DOHH2 (cell line): ENCODE data around the gene ZNF780B.

Experiments used
- H3F3A ChIP-seq: fragments of 200-600 bp; sonication (generic), shearing (Covaris generic); 2 replicates; pipeline ENCODE4 v1.6.0; 2016; ENCODE audit warnings: antibody characterized with exemption, mild to moderate bottlenecking; ENCODE audit not compliant: control insufficient read depth, insufficient read depth
- H3K27ac ChIP-seq: fragments of 200-600 bp; sonication (generic); 2 replicates; pipeline ENCODE4 v1.5.1; 2014; ENCODE audit warnings: low read depth, mild to moderate bottlenecking, low read length, moderate library complexity
- H3K27me3 ChIP-seq: fragments of 200-600 bp; sonication (generic); 2 replicates; pipeline ENCODE4 v1.6.1; 2014; ENCODE audit warnings: mild to moderate bottlenecking, low read length, mixed read lengths; ENCODE audit not compliant: control insufficient read depth
- H3K36me3 ChIP-seq: fragments of 200-600 bp; sonication (generic); 2 replicates; pipeline ENCODE4 v1.6.1; 2014; ENCODE audit warnings: mild to moderate bottlenecking, low read length, moderate library complexity, mixed read lengths; ENCODE audit not compliant: control insufficient read depth
- H3K4me1 ChIP-seq: fragments of 200-600 bp; sonication (generic); 2 replicates; pipeline ENCODE4 v1.6.1; 2014; ENCODE audit warnings: mild to moderate bottlenecking, low read length, mixed read lengths; ENCODE audit not compliant: control insufficient read depth
- H3K4me2 ChIP-seq: fragments of 200-600 bp; sonication (generic); 2 replicates; pipeline ENCODE4 v1.6.0; 2014; ENCODE audit warnings: mild to moderate bottlenecking, low read length, moderate library complexity
- H3K4me3 ChIP-seq: fragments of 200-600 bp; sonication (generic); 2 replicates; pipeline ENCODE4 v1.5.1; 2014; ENCODE audit warnings: mild to moderate bottlenecking, low read length, mixed read lengths
- H3K79me2 ChIP-seq: fragments of 200-600 bp; sonication (generic); 2 replicates; pipeline ENCODE4 v1.6.1; 2014; ENCODE audit warnings: mild to moderate bottlenecking, low read length, mixed read lengths; ENCODE audit not compliant: control insufficient read depth
- H3K9me2 ChIP-seq: fragments of 200-600 bp; sonication (generic); replicated peaks from 2 replicates; pipeline ENCODE4 v1.6.1; 2014; ENCODE audit warnings: mild to moderate bottlenecking, low read length, mixed read lengths; ENCODE audit not compliant: control insufficient read depth
- H3K9me3 ChIP-seq: fragments of 200-600 bp; sonication (generic); 2 replicates; pipeline ENCODE4 v1.6.1; 2014; ENCODE audit warnings: antibody characterized with exemption, low read length, mixed read lengths; ENCODE audit not compliant: control insufficient read depth, insufficient read depth
- H4K20me1 ChIP-seq: fragments of 200-600 bp; sonication (generic); 2 replicates; pipeline ENCODE4 v1.6.0; 2014; ENCODE audit warnings: low read depth, mild to moderate bottlenecking, antibody characterized with exemption, low read length, moderate library complexity; ENCODE audit not compliant: control insufficient read depth, insufficient read depth
- EZH2phosphoT487 ChIP-seq: fragments of 200-600 bp; sonication (generic); IDR thresholded peaks from 2 replicates; pipeline ENCODE4 v1.6.1; 2017; ENCODE audit warnings: borderline replicate concordance, mild to moderate bottlenecking, antibody characterized with exemption, low read length, moderate library complexity, mixed read lengths
- TF ChIP-seq, protein P1 (sequence below): fragments of 200-600 bp; sonication (generic); IDR thresholded peaks from one replicate; pipeline ENCODE4 v1.5.1; 2014; ENCODE audit warnings: antibody characterized with exemption, mild to moderate bottlenecking, low read depth, low read length; ENCODE audit not compliant: poor library complexity, severe bottlenecking

ZNF780B gene

DNA sequence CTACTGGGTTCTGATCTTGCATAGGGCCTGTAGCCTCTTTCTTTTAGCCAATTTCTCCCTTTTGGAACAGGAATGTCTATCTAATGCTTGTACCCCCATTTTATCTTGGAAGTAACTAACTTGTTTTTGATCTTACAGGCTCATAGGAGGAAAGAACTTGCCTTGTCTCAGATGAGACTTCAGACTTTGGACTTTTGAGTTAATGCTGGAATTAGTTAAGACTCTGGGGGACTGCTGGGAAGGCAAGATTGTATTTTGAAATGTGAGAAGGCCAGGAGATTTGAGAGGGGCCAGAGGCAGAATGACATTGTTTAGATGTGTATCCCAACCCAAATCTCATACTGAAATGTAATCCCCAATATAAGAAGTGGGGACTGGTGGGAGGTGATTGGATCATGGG, 61.7 kb downstream of the ZNF780B start:
- H3F3A ChIP-seq, result 0 out of 2 replicates have a peak, but pooled peaks cover 2% of the 10 kb centered on the region
- H3K9me3 ChIP-seq, result peaks cover 17% of the 10 kb centered on the region; the same call in 1 of the 2 replicates
- no peak overlapping the region for H3K4me2 ChIP-seq
- no peaks in the 10 kb centered on the region for H3K27me3 ChIP-seq
- no peak overlapping the region for H3K4me3 ChIP-seq
- H3K27ac ChIP-seq, result no peak overlapping the region
- H3K4me1 ChIP-seq, result peaks cover 14% of the 10 kb centered on the region
- H3K9me2 ChIP-seq, result no peaks in the 10 kb centered on the region
- no peak for TF ChIP-seq EZH2phosphoT487
- TF ChIP-seq, protein P1, sequence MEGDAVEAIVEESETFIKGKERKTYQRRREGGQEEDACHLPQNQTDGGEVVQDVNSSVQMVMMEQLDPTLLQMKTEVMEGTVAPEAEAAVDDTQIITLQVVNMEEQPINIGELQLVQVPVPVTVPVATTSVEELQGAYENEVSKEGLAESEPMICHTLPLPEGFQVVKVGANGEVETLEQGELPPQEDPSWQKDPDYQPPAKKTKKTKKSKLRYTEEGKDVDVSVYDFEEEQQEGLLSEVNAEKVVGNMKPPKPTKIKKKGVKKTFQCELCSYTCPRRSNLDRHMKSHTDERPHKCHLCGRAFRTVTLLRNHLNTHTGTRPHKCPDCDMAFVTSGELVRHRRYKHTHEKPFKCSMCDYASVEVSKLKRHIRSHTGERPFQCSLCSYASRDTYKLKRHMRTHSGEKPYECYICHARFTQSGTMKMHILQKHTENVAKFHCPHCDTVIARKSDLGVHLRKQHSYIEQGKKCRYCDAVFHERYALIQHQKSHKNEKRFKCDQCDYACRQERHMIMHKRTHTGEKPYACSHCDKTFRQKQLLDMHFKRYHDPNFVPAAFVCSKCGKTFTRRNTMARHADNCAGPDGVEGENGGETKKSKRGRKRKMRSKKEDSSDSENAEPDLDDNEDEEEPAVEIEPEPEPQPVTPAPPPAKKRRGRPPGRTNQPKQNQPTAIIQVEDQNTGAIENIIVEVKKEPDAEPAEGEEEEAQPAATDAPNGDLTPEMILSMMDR, result no peak
- H4K20me1 ChIP-seq, result no peaks in the 10 kb centered on the region
- peaks cover 81% of the 10 kb centered on the region for H3K79me2 ChIP-seq
- H3K36me3 ChIP-seq, result peaks cover 25% of the 10 kb centered on the region

DNA sequence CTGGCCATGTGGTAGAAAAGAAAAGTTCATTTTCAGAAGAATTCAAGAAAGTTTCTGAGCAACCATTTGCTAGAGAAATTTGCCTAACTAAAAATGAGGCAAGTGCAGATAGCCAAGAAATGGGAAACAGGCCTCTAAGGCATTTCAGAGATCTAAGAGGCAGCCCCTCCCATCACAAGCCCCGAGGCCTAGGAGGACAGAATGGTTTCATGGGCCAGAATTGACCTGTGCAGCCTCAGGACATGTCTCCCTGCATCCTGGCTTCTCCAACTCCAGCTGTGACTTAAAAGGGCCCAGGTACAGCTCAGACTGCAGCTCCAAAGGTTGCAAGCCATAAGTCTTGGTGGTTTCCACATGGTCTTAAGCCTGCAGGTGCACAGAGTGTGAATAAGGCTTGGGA, 62.4 kb downstream of the ZNF780B start:
- Histone ChIP-seq H3K4me3 (no peak overlapping the region), H3K4me2 (no peak overlapping the region), H3K9me2 (no peaks in the 10 kb centered on the region), H3K79me2 (peaks cover 88% of the 10 kb centered on the region), H4K20me1 (no peaks in the 10 kb centered on the region), H3K27me3 (no peaks in the 10 kb centered on the region), H3K4me1 (peaks cover 14% of the 10 kb centered on the region), H3K9me3 (peaks cover 17% of the 10 kb centered on the region; the same call in 1 of the 2 replicates), H3K36me3 (peaks cover 25% of the 10 kb centered on the region), H3F3A (0 out of 2 replicates have a peak, but pooled peaks cover 2% of the 10 kb centered on the region), H3K27ac (no peak overlapping the region)
- TF ChIP-seq, protein P1, result no peak
- no peak for TF ChIP-seq EZH2phosphoT487

DNA sequence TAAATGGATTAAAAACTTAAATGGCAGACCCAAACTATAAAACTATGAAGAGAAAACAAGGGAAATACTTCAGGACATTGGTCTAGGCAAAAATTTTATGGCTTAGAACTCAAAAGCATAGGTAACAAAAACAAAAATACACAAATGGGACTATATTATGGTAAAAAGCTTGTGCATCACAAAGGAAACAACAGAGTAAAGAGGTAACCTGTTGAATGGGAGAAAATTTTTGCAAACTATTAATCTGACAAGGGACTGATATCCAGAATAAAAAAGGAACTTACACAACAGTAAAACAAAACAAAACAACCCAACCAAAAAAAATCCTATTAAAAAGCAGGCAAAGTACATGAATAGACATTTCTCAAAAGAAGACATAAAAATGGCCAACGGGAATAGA, 68.4 kb downstream of the ZNF780B start:
- Histone ChIP-seq H3K9me3 (peaks cover 37% of the 10 kb centered on the region), H3K4me2 (no peak overlapping the region), H3K4me3 (no peak overlapping the region), H3K9me2 (no peaks in the 10 kb centered on the region), H3K27me3 (no peaks in the 10 kb centered on the region), H3K4me1 (no peaks in the 10 kb centered on the region), H3K27ac (no peak overlapping the region), H3F3A (peaks cover 17% of the 10 kb centered on the region), H4K20me1 (no peaks in the 10 kb centered on the region), H3K36me3 (peaks cover 37% of the 10 kb centered on the region), H3K79me2 (peaks cover 89% of the 10 kb centered on the region)
- no peak for TF ChIP-seq EZH2phosphoT487
- TF ChIP-seq, protein P1, result no peak

DNA sequence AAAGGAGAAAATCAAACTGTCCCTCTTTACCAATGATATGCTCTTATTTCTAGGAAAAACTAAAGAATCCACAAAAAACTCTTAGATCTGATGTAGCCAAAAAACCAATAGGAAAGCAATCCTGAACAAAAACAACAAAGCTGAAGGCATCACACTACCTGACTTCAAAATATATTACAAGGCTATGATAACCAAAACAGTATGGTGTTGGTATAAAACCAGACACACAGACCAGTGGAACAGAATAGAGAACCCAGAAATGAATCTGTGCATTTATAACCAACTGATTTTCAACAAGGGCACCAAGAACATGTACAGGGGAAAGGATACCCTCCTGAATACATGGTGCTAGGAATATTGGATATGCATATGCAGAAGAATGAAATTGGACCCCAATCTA, 68.9 kb downstream of the ZNF780B start:
- H3K9me3 ChIP-seq, result peaks cover 37% of the 10 kb centered on the region
- peaks cover 89% of the 10 kb centered on the region for H3K79me2 ChIP-seq
- TF ChIP-seq, protein P1, result no peak
- no peak for TF ChIP-seq EZH2phosphoT487

More for the DNA sequence above, 68.9 kb downstream of the ZNF780B start:
- no peaks in the 10 kb centered on the region for H3K27me3 ChIP-seq
- H3K36me3 ChIP-seq, result peaks cover 42% of the 10 kb centered on the region
- H3K4me1 ChIP-seq, result no peaks in the 10 kb centered on the region
- no peak overlapping the region for H3K4me2 ChIP-seq
- no peak overlapping the region for H3K27ac ChIP-seq
- H4K20me1 ChIP-seq, result no peaks in the 10 kb centered on the region
- peaks cover 17% of the 10 kb centered on the region for H3F3A ChIP-seq
- no peaks in the 10 kb centered on the region for H3K9me2 ChIP-seq
- H3K4me3 ChIP-seq, result no peak overlapping the region
